COR-L47 (cell line): ENCODE results near the gene PITX3.
"Not testable (repeated sequence)": the region's sequence is repeated elsewhere in the genome, so short reads cannot be mapped to it uniquely, and the experiment has no call there.

Experiments used
- DNase-seq: peaks from one replicate; lab custom pipeline; 2025; lab: John Stamatoyannopoulos, UW

Gene PITX3

DNA sequence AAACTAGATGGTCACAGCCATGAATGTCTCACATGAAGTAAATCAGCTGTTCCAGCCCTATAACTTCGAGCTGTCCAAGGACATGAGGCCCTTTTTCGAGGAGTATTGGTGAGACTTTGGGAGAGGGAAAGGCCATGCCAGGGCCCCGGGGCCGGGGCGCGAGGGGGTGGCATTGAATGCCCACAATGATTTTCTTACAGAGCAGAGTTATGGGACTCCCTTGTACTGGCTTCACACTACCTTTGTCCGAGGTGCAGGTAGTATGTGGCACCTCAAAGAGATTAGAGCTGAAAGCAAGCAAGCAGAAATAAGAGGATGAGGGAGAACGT, 14.8 kb downstream of the PITX3 start:
- no peak for DNase-seq

DNA sequence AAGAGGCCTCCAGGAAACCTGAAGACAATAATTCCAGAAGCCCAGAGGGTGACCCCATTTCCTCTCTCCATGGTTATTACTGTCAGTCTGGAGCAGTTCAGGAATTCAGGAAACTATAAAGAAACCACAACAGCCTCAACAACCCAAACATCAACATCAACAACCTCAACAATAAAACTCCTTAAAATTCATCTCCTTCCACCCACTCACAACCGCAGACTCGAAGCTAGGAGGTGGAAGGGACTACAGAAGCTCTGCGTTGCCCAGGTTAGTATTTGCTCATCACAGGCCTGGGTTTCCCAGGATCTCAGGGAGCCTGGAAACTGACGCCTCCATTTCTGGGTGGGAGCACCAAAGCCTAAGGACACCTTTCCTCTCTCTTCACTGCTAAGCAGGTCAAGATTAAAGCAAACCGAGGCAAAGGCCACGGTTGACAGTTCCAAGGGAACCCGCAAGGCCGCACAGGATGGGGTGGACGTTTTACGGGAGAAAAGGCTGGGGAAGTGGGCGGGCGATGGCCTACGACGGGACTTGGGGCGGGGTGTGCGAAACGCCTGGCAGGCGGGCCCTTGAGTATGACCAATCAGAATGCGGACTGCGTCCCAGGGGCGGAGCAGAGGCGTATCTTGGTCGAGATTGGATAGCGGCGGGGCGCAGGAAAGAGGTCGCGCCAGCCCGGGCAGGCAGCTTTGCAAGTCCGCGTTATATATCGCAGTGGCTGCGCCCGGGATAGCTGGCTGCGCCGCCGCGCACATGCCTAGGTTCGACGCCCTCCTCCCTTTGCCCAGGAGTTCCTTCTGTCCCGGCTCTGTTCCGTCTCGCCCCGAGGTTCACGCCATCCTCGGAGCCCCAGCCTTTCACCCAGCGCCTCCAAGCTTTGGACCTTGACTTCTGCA, 15.4 kb downstream of the PITX3 start, which contains the start of gene ELOVL3:
Gene ELOVL3 (plus strand): TSS at position 654 of the 896 bp plus-strand sequence. CDS start 250 bp downstream, outside the sequence.
- DNase-seq, result peak; percentile 73

- no peak for DNase-seq
Observed at GRCh38 chr10:102222797-102223196, 18.5 kb downstream of the PITX3 start.

GRCh38 chr10:102220612-102221011, 20.7 kb downstream of the PITX3 start:
- DNase-seq, result no peak

DNA sequence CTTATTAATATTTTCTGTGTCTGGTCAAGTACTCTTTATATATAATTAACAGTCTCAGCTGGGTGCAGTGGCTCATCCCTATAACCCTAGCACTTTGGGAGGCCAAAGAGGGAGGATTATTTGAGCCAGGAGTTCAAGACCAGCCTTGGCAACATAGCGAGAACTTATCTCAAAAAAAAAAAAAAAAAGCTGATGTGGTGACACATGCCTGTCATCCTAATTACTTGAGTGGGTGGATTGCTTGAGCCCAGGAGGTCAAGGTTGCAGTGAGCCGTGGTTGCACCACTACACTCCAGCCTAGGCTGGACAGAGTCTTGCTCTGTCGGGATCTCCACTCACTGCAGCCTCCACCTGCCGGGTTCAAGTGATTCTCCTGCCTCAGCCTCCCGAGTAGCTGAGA, 21.9 kb downstream of the PITX3 start:
- no peak for DNase-seq

DNA sequence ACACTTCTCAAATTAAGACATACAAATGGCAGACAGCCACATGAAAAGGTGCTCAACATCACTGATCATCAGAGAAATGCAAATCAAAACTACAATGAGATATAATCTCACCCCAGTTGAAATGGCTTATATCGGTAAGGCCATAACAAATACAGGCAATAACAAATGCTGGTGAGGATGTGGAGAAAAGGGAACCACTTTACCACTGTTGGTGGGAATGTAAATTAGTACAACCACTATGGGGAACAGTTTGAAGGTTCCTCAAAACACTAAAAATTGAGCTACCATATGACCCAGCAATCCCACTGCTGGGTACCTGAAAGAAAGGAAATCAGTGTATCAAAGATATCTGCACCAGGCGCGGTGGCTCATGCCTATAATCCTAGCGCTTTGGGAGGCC, 27.7 kb downstream of the PITX3 start:
- DNase-seq, result not testable (repeated sequence)

GRCh38 chr10:102211615-102212299, 29.6 kb downstream of the PITX3 start:
- no peak for DNase-seq

GRCh38 chr10:102208311-102209035, 32.8 kb downstream of the PITX3 start:
- no peak for DNase-seq

DNA sequence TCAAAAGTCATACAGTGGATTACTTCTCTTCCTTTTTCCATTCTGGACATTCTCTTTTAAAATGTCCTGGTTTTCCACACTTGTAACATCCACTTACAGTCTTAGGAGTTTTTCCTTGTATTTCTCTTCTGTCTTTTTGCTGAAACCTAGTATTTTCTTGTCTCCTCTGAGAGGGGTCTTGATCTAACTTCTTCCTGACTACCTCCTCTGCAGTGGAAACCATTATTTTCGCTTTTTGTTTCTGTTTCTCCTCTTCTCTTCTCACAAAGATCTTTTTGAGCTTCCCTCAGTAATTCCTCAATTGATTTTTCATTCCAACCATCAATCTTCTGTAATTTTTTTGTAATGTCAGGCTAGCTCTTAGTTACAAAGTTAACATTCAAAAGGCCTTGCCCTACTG, 38.9 kb downstream of the PITX3 start:
- no peak for DNase-seq

DNA sequence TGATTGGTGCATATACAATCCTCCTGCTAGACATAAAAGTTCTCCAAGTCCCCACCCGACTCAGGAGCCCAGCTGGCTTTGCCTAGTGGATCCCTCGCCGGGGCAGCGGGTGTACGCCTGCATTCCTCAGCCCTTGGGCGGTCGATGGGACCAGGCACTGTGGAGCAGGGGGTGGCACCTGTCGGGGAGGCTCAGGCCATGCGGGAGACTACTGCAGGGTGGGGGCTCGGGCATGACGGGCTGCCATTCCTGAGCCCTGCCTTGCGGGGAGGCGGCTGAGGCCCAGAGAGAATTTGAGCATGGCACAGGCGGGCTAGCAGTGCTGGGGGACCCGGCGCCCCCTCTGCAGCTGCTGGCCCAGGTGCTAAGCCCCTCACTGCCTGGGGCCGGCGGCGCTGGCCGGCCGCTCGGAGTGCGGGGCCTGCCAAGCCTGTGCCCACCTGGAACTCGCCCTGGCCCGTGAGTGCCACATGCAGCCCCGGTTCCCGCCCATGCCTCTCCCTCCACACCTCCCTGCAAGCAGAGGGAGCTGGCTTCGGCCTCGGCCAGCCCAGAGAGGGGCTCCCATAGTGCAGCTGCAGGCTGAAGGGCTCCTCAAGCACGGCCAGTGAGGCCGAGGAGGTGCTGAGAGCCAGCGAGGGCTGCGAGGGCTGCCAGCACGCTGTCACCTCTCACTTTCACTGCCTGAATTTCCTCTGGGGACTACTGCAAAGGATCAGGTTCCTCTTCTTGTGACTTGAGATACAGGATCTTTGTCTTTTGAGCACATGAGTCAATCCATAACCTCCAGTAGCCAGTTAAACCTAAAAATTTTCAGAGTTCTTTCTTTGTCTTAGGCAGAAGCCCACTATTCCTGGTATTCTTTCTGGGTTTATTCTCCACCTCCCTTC, 40.3 kb downstream of the PITX3 start:
- no peak for DNase-seq

DNA sequence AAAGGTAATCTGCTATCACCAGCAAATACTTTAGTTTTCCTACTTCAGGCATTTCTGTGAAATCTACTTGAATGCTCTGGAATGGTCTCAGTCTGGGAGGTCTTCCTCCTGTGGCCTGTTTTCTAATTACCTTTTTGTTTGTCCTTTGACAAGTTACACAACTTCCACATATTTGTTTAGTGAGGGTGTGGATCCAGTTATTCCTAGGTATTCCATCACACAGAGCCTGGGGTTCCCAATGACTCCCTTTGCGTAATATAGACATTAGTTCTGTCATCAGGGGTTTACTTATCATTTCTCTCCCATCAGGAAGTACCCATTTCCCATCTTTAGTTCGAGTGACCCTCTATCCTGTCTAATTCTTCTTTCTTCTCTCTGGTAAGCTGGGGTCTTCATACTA, 43.3 kb downstream of the PITX3 start:
- no peak for DNase-seq

- no peak for DNase-seq
Observed at GRCh38 chr10:102196893-102197292, 44.4 kb downstream of the PITX3 start.

GRCh38 chr10:102195296-102195870, 45.9 kb downstream of the PITX3 start:
- no peak for DNase-seq

- DNase-seq, result no peak
Observed at GRCh38 chr10:102191956-102192355, 49.4 kb downstream of the PITX3 start.

- DNase-seq, result not testable (repeated sequence)
Observed at GRCh38 chr10:102188941-102189898, 52.1 kb downstream of the PITX3 start.

DNA sequence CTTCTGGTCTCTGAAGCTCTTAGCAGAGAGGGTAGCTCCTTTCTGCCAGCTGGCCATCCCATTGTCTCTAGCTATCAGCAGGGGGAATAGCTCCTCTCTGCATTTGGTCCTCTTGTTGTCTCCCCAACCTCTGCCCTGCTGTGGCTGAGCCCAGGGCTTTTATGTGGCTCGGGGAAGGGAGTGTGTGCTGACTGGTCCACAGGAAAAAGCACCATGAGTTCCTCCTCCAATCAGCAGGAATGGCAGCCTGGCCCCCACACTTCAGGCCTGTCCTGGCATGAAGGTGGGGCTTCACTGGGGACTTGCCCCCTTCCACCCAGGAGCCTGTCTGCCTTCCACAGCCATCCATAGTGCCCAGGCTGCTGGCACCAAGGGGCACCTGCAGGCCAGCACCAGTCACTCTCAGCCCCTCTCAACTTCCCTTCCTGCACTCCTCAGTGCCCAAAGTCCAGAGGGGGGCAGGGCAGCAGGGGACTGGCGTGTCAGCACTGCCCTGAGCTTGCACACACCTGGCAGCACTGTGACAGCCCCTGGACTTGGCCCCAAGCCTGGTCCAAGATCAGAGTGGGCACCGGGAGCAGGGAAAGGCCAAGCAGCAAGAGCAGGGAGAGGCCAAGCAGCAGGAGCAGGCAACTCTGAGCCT, 52.9 kb downstream of the PITX3 start:
- no peak for DNase-seq

DNA sequence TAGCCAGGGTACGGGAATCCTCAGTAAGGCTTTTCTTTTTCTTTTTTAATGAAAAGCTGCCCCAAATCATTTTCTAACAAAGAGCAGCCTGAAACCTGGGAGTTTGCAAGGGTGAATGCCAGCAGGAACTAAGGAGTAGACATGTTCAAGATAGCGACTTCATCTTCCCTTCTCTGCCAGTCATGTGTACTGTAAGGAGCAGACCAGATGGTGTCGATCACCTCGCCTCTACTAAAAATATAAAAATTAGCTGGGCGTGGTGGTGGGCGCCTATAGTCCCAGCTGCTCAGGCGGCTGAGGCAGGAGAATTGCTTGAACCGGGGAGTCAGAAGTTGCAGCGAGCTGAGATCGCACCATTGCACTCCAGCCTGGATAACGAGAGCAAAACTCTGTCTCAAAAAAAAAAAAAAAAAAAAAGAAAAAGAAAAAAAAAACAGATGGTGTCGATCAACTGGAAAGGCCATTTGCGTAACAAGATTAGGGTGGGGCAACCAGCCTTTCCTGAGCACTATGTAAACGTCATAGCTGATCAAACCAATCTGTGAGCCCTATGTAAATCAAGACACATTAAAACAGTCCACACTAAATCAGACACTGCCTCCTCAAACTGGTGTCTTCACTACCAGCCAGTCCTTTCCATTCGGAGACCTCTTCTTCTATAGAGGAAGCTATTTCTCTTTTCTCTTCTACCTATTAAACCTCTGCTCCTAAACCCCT, 55.3 kb downstream of the PITX3 start:
- no peak for DNase-seq

GRCh38 chr10:102185272-102185671, 56.0 kb downstream of the PITX3 start:
- no peak for DNase-seq

DNA sequence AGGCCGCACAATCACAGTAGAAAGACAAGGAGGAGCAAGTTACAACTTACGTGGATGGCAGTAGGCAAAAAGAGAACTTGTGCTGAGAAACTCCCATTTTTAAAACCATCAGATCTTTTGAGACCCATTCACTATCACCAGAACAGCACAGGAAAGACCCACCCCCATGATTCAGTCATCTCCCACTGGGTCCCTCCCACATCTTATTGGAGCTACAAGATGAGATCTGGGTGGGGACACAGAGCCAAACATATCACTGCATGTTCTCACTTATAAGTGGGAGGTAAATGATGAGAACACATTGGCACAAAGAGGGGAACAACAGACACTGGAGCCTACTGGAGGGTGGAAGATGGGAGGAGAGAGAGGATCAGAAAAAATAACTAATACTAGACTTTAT, 56.7 kb downstream of the PITX3 start:
- no peak for DNase-seq
